WERI-Rb-1 (cell line): ENCODE results near the gene KCP.

Experiments
- DNase-seq: peaks from one replicate; pipeline ENCODE4 v3.0.0-alpha.2; 2020
- H3K27ac ChIP-seq: fragments of 250-450 bp; sonication (Bioruptor Pico); 2 replicates; pipeline ENCODE4 v1.5.1; 2020; ENCODE audit warnings: mild to moderate bottlenecking, moderate library complexity
- H3K27me3 ChIP-seq: fragments of 250-450 bp; sonication (Bioruptor Pico); 2 replicates; pipeline ENCODE4 v1.5.1; 2021; ENCODE audit warnings: mild to moderate bottlenecking, low read depth, moderate library complexity; ENCODE audit not compliant: insufficient read depth, severe bottlenecking
- H3K36me3 ChIP-seq: fragments of 250-450 bp; sonication (Bioruptor Pico); 2 replicates; pipeline ENCODE4 v1.5.1; 2020; ENCODE audit warnings: mild to moderate bottlenecking, moderate library complexity
- H3K4me3 ChIP-seq: 2 replicates; pipeline ENCODE4 v1.5.1; 2011; ENCODE audit warnings: low read depth, mild to moderate bottlenecking, control low read depth, low read length
- H3K9me3 ChIP-seq: fragments of 250-450 bp; sonication (Bioruptor Pico); 2 replicates; pipeline ENCODE4 v1.5.1; 2021; ENCODE audit warnings: mild to moderate bottlenecking, moderate library complexity; ENCODE audit not compliant: severe bottlenecking
- TF ChIP-seq, protein P1 (sequence below): IDR thresholded peaks from 2 replicates; pipeline ENCODE4 v1.5.1; 2011; ENCODE audit warnings: low read depth, mild to moderate bottlenecking, control low read depth, inconsistent platforms, low read length

Gene KCP

GRCh38 chr7:128883622-128884448 is 26.7 kb downstream of the KCP start:
- peak; percentile 83 for DNase-seq
- H3K4me3 ChIP-seq = no peak overlapping the region
- no peak overlapping the region for H3K27ac ChIP-seq
- no peaks in the 10 kb centered on the region for H3K9me3 ChIP-seq
- H3K36me3 ChIP-seq = no peaks in the 10 kb centered on the region
- TF ChIP-seq, protein P1, sequence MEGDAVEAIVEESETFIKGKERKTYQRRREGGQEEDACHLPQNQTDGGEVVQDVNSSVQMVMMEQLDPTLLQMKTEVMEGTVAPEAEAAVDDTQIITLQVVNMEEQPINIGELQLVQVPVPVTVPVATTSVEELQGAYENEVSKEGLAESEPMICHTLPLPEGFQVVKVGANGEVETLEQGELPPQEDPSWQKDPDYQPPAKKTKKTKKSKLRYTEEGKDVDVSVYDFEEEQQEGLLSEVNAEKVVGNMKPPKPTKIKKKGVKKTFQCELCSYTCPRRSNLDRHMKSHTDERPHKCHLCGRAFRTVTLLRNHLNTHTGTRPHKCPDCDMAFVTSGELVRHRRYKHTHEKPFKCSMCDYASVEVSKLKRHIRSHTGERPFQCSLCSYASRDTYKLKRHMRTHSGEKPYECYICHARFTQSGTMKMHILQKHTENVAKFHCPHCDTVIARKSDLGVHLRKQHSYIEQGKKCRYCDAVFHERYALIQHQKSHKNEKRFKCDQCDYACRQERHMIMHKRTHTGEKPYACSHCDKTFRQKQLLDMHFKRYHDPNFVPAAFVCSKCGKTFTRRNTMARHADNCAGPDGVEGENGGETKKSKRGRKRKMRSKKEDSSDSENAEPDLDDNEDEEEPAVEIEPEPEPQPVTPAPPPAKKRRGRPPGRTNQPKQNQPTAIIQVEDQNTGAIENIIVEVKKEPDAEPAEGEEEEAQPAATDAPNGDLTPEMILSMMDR = peak; percentile 94
- H3K27me3 ChIP-seq = no peaks in the 10 kb centered on the region

GRCh38 chr7:128882134-128882533 is 28.4 kb downstream of the KCP start:
- DNase-seq = no peak
- Histone ChIP-seq H3K4me3 (no peak overlapping the region), H3K27ac (no peak overlapping the region), H3K27me3 (no peaks in the 10 kb centered on the region), H3K9me3 (no peaks in the 10 kb centered on the region), H3K36me3 (no peaks in the 10 kb centered on the region)
- TF ChIP-seq, protein P1 = no peak

DNA sequence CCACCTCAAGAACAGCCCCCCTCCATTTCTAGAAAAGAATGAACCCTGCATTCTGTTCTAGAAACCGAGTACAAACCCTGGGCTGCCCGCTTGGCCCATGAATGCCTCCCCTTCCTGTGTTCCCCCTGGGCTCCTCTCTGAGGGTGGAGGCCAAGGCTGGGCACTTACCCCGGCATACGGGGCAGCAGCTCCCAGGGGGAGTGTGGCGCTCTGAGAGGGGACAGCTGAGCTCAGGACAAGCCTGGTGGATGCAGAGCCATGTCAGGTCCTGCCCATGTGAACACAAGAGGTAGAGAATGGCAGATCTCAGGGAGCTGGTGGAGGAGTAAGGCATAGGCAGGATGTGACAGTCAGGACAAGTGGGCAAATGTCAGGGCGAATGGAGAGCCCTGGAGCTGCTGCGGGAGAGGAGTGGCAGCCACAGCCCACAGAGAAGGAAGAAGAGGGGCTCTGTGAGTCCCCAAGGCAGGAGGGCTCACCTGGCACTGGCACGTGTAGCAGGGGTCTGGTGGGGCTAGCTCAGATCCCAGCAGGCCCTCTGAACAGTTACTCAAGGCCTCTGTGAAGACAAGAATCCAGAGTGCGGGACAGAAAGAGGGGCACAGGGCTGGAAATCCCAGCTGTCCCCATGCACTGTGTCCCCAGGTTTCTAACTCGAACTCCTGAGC is 28.9 kb downstream of the KCP start:
- DNase-seq = no peak
- no peak overlapping the region for H3K27ac ChIP-seq
- no peaks in the 10 kb centered on the region for H3K36me3 ChIP-seq
- H3K27me3 ChIP-seq = no peaks in the 10 kb centered on the region
- H3K4me3 ChIP-seq = no peak overlapping the region
- TF ChIP-seq, protein P1 = no peak
- H3K9me3 ChIP-seq = no peaks in the 10 kb centered on the region

- H3K27ac ChIP-seq = no peak overlapping the region
- TF ChIP-seq, protein P1 = no peak
- no peaks in the 10 kb centered on the region for H3K27me3 ChIP-seq
- no peaks in the 10 kb centered on the region for H3K36me3 ChIP-seq
- H3K4me3 ChIP-seq = no peak overlapping the region
- no peaks in the 10 kb centered on the region for H3K9me3 ChIP-seq
- DNase-seq = no peak
These were observed 29.6 kb downstream of the KCP start for GRCh38 chr7:128880791-128881457.

- Histone ChIP-seq H3K27me3 (no peaks in the 10 kb centered on the region), H3K27ac (no peak overlapping the region), H3K36me3 (no peaks in the 10 kb centered on the region), H3K9me3 (no peaks in the 10 kb centered on the region), H3K4me3 (peak overlapping the region; percentile 37)
- peak; percentile 85 for DNase-seq
- TF ChIP-seq, protein P1 = peak; percentile 98
These were observed 30.4 kb downstream of the KCP start for GRCh38 chr7:128879939-128880746.
